Epithelial cell of esophagus (primary cell): Measurements from ENCODE around the gene ATP13A1.

Experiments
- DNase-seq: peaks from one replicate; pipeline ENCODE4 v3.0.0; 2010; ENCODE audit warnings: low read depth
- H3K4me3 ChIP-seq: 2 replicates; pipeline ENCODE4 v1.5.1; 2011; ENCODE audit warnings: mild to moderate bottlenecking, low read length, control low read depth
- TF ChIP-seq, protein P1 (sequence below): IDR thresholded peaks from 2 replicates; pipeline ENCODE4 v1.5.1; 2011; ENCODE audit warnings: low read depth, mild to moderate bottlenecking, low read length, control low read depth, inconsistent platforms; ENCODE audit not compliant: insufficient read depth; ENCODE audit errors: missing control alignments

ATP13A1 gene

GRCh38 chr19:19642506-19643157 lies 20.8 kb downstream of the ATP13A1 start:
- peak overlapping the region; percentile 60 for H3K4me3 ChIP-seq
- TF ChIP-seq, protein P1, sequence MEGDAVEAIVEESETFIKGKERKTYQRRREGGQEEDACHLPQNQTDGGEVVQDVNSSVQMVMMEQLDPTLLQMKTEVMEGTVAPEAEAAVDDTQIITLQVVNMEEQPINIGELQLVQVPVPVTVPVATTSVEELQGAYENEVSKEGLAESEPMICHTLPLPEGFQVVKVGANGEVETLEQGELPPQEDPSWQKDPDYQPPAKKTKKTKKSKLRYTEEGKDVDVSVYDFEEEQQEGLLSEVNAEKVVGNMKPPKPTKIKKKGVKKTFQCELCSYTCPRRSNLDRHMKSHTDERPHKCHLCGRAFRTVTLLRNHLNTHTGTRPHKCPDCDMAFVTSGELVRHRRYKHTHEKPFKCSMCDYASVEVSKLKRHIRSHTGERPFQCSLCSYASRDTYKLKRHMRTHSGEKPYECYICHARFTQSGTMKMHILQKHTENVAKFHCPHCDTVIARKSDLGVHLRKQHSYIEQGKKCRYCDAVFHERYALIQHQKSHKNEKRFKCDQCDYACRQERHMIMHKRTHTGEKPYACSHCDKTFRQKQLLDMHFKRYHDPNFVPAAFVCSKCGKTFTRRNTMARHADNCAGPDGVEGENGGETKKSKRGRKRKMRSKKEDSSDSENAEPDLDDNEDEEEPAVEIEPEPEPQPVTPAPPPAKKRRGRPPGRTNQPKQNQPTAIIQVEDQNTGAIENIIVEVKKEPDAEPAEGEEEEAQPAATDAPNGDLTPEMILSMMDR = no peak
- DNase-seq = no peak

- no peak overlapping the region for H3K4me3 ChIP-seq
- TF ChIP-seq, protein P1 = no peak
- DNase-seq = no peak
These were observed 25.8 kb downstream of the ATP13A1 start for GRCh38 chr19:19637523-19638251.

GRCh38 chr19:19637186-19637522 lies 26.3 kb downstream of the ATP13A1 start:
- TF ChIP-seq, protein P1 = no peak
- DNase-seq = no peak
- no peak overlapping the region for H3K4me3 ChIP-seq

- DNase-seq = no peak
- TF ChIP-seq, protein P1 = no peak
- H3K4me3 ChIP-seq = no peak overlapping the region
These were observed 26.8 kb downstream of the ATP13A1 start for GRCh38 chr19:19636573-19637185.

- DNase-seq = no peak
- H3K4me3 ChIP-seq = no peak overlapping the region
- TF ChIP-seq, protein P1 = no peak
These were observed 28.2 kb downstream of the ATP13A1 start for GRCh38 chr19:19635313-19635702.

GRCh38 chr19:19634516-19635312 lies 28.8 kb downstream of the ATP13A1 start:
- TF ChIP-seq, protein P1 = no peak
- no peak for DNase-seq

More at GRCh38 chr19:19634516-19635312, 28.8 kb downstream of the ATP13A1 start:
- no peak overlapping the region for H3K4me3 ChIP-seq
